ENCODE measurements around the gene DCAF10. TPM values are rescaled to one million over a fixed set of nuclear protein-coding genes. Genes with fewer than 3 reads are reported as not detected.

DCAF10 gene
- total and polyA plus RNA-seq, 2 of the 13 experiments (the other 11 are each of a cell fraction or from before 2014, with no cell fraction given), result 9.2 to 20.3 TPM

GRCh38 chr9:37903647-37904444 is 103.2 kb downstream of the DCAF10 start, which contains the start of gene SLC25A51 (continued):
- TF ChIP-seq GABPB1 (CRISPR knock-in tag; IDR thresholded peaks at IDR 0.05) (peak; percentile 82), CREM (IDR thresholded peaks at IDR 0.05) (peak; percentile 66), CREM (CRISPR knock-in tag; IDR thresholded peaks at IDR 0.05) (no peak), RFX1 (IDR thresholded peaks at IDR 0.05) (no peak), ZNF644 (CRISPR knock-in tag; IDR thresholded peaks at IDR 0.05; ENCODE audit: low read depth) (peak; percentile 61; the same call in 1 of the 2 replicates), KLF16 (CRISPR knock-in tag; IDR thresholded peaks at IDR 0.05) (peak in 1 of 2 experiments; percentile 40; a peak in 3 of 4 replicates), AKNA (CRISPR knock-in tag; IDR thresholded peaks at IDR 0.05; ENCODE audit: borderline replicate concordance) (no peak), EED (CRISPR knock-in tag; IDR thresholded peaks at IDR 0.05) (no peak; the same call in 1 of the 2 replicates), SP140L (CRISPR knock-in tag; IDR thresholded peaks at IDR 0.05; ENCODE audit: borderline replicate concordance) (peak; percentile 78; the same call in 1 of the 2 replicates), NONO (IDR thresholded peaks at IDR 0.05) (no peak), NONO (CRISPR knock-in tag; conservative IDR thresholded peaks at IDR 0.05) (peak; percentile 98), ZSCAN12 (CRISPR knock-in tag; IDR thresholded peaks at IDR 0.05) (no peak), ZBTB49 (CRISPR knock-in tag; IDR thresholded peaks at IDR 0.05; ENCODE audit: borderline replicate concordance) (0 out of 2 replicates have a peak, but pooled peaks have one; percentile 28), AGO1 (IDR thresholded peaks at IDR 0.05; ENCODE audit: low read depth, low read length, poor library complexity, severe bottlenecking) (peak; percentile 64), SOX13 (IDR thresholded peaks at IDR 0.05) (peak; percentile 44; the same call in 1 of the 2 replicates), SOX13 (CRISPR knock-in tag; conservative IDR thresholded peaks at IDR 0.05 in 1 of 2, IDR thresholded peaks at IDR 0.05 in 1 of 2) (peak in 1 of 2 experiments; percentile 57; a peak in 2 of 4 replicates), POLR2AphosphoS2 (IDR thresholded peaks at IDR 0.05; ENCODE audit: low read depth, low read length) (peak; percentile 86; the same call in 1 of the 2 replicates), RARG (CRISPR knock-in tag; IDR thresholded peaks at IDR 0.05; ENCODE audit: low read depth) (no peak)
- TF ChIP-seq, protein P1, sequence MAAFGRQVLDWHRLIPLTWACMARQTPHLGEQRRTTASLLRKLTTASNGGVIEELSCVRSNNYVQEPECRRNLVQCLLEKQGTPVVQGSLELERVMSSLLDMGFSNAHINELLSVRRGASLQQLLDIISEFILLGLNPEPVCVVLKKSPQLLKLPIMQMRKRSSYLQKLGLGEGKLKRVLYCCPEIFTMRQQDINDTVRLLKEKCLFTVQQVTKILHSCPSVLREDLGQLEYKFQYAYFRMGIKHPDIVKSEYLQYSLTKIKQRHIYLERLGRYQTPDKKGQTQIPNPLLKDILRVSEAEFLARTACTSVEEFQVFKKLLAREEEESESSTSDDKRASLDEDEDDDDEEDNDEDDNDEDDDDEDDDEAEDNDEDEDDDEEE (CRISPR knock-in tag; IDR thresholded peaks at IDR 0.05), result peak; percentile 92; the same call in 1 of the 2 replicates
- TF ChIP-seq, protein P2, sequence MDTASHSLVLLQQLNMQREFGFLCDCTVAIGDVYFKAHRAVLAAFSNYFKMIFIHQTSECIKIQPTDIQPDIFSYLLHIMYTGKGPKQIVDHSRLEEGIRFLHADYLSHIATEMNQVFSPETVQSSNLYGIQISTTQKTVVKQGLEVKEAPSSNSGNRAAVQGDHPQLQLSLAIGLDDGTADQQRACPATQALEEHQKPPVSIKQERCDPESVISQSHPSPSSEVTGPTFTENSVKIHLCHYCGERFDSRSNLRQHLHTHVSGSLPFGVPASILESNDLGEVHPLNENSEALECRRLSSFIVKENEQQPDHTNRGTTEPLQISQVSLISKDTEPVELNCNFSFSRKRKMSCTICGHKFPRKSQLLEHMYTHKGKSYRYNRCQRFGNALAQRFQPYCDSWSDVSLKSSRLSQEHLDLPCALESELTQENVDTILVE (CRISPR knock-in tag; IDR thresholded peaks at IDR 0.05), result peak; percentile 97; the same call in 1 of the 2 replicates

Data from HepG2 (cell line).